ENCODE data around the gene FRMD4A.

GRCh38 chr10:13939391-13939790 lies 391.3 kb downstream of the FRMD4A start:
- TF ChIP-seq POLR2A (IDR thresholded peaks at IDR 0.05; ENCODE audit: low read depth, low read length): no peak
- TF ChIP-seq POLR2AphosphoS5 (IDR thresholded peaks at IDR 0.05; ENCODE audit: low read depth, low read length): no peak

Measured in GM12892 (cell line).